ENCODE data around the gene AKAP6.

The AKAP6 gene

GRCh38 chr14:32413967-32414640 lies 85.0 kb downstream of the AKAP6 start:
- no peak for DNase-seq

- no peak for DNase-seq
Measured at GRCh38 chr14:32414808-32415255, 85.7 kb downstream of the AKAP6 start.

- no peak for DNase-seq
Measured at GRCh38 chr14:32417956-32418552, 89.0 kb downstream of the AKAP6 start.

DNA sequence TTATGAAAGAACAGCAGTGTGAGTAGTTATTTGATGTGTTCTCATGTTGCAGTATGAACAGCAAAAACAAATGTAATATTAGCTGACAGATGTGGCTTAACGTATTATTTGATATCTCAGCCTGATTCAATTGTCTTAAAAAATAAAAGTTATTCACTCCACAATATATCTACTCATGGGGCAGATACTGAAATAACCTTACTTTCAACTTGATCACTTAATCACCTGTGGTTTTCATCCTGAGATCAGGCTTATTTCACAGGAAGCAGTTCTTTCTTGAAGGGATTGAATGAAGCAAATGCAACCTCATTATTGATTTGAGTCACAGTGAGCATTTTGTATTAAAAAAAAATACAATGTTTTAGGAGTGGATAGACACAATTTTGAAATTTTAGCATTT lies 90.3 kb downstream of the AKAP6 start:
- DNase-seq, result no peak

DNA sequence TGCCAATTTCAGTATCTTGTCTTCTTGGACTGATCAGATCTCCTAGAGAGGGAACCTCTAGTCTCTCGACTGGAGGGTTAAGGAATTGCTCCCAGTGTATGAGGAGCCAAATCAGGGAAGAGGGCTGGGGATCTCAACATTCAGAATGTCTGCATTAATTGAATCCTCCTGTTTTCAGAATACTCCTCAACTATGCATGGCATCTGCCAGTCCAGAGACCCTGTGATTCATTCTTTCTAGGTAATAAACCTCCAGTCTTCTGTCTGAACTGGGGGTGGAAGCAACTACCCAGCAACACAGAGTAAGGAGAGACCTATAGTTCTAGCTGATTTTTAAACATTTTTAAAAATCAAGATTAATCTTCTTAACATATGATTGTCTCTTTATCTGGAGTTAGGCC lies 92.7 kb downstream of the AKAP6 start:
- DNase-seq, result no peak

DNA sequence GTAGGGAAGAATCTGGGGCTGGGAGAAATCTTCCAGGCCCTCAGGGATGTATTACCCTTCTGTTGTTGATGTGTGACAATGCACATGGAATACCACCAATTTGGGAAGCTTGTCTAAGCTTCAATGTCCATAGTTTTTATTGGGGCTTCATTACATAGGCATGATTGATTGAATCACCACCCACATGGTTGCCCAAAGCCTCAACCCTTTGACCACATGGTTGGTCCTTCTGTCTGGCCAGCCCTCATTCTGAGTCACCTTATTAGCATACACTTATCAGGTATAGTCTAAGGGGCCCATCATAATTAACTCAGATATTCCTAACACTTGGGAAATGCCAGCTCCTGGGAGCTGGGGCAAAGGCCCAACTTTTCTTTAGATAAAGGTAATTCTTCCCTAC lies 93.3 kb downstream of the AKAP6 start:
- no peak for DNase-seq

DNA sequence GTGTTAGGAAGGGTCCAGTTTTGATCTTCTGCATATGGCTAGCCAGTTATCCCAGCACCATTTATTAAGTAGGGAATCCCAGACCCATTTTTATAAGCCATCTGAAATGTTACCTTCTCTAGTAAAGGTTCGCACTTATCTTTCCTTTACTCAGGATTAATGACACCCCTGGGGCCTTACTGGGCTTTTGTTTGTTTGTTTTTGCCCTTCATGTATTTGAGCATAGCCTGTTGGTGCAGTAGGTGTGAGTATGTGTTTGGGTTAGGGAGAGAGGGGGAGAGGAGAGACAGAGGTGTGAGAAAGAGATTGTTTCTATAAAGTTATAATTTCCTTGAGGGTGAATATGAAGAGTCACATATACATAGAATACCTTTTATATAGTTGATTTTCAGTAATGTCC lies 96.9 kb downstream of the AKAP6 start:
- no peak for DNase-seq

DNA sequence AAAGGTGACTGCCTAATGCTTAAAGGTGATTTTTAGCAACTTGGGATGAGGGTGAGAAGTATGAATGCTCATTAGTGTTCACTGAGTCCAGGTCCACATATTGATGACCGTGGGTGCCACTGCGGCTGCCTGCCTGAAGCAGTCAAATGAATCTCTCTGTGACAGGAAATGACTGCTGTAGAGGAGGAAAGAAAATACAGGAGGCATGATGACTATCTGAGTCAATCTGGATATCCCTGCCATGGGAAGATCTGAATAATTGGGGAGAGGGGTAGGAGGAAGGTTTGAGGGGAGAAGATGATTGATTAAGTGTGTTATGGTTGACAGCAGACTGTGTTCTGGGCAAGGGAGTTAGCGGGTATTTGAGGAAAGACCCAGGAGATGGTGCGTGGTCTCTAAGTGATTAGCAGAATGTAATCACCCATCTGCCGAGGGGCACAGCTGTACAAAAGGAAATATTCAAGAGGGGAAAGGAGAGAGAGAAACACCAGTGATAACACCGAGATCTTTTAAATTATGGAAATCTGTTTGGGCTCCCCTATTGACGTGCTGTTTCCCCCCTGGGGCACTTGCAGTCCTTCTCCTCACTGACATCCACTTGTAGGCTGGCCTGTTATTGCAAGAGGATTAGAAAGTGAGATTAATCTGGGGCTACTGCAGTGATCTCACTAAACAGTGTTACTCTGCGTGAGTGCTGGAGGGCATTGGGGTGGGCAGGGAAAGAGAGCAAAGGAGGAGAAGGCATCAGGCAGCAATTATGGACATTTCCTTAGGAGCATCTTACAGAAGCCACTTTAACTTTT lies 97.7 kb downstream of the AKAP6 start:
- no peak for DNase-seq

DNA sequence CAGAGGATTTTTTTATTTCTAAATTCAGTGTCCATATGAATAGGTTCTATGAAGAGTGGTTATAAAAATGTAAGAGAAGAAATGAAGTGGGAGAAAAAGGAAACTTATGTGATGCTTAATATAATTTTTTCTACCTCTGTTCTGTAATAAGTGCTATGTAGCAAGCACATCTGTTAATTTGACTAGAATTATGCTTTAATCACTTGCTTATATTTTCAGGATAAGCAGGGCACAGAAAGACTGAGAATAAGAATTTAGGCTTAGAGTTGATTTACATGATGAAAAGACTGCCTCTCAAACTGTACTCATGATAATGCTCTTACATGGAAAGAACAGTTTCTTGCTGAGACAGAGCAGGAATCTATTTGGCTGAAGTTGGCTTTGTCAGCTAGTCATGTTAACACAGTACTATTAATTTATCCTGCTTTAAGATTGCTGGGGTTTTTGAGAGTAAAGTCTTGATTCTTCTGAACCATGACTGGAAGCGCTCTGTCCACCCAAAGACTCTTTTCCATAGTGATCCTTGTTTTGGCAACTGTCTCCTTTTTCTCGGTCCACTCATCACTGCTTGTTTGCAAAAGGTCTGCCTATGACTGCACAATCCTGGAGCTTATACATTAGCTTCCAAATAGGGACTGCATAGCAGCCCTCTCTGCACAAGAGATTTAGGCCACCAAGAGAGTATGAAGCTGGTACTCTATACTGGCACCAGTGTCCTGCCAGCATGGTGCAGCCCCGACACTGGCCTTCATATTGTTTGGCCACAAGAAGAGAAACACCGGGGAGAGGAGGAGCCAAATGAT lies 98.8 kb downstream of the AKAP6 start:
- no peak for DNase-seq

DNA sequence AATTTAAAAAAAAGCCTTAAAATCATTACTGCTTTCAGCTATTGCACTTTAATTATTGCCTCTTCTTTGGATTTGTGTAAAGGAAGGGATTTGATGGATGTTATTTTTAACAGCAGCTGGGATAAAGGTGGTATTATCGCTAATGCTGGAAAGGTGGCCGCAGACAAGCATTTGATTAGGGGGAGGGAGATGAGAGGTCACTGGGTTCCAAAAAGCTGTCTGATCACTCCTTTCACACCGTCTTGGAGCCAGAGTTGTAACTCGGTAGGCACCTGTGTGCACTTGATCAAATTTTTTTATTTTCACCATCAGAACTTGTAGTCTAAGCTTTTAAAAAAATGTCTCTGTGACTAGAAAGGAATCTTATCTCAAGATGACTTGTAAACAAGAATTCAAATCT lies 99.8 kb downstream of the AKAP6 start:
- DNase-seq, result no peak

- no peak for DNase-seq
Measured at GRCh38 chr14:32430326-32430725, 101.2 kb downstream of the AKAP6 start.

- no peak for DNase-seq
Measured at GRCh38 chr14:32432813-32433538, 103.9 kb downstream of the AKAP6 start.

DNA sequence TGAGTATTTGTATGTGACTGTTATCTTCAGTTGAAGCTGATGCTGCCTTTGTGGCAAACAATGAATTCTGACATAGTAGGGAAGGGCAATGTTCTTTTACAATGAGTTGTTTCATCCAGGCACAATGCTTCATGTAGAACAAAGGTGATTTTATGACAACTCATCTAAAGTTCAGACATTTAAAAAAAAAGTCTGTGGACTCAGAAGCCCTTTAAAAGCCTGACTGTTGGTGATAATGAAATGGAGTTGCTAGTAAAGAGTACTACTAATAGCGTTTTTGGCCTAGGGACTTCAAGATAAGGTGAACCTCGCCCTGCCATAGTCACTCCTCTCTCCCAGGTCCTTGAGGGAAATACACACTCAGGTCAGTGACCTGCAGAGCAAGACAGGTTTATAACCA lies 105.1 kb downstream of the AKAP6 start:
- no peak for DNase-seq

- DNase-seq, result no peak
Measured at GRCh38 chr14:32434880-32435279, 105.8 kb downstream of the AKAP6 start.

GRCh38 chr14:32435411-32435810 lies 106.3 kb downstream of the AKAP6 start:
- no peak for DNase-seq

GRCh38 chr14:32436993-32437392 lies 107.9 kb downstream of the AKAP6 start:
- DNase-seq, result no peak

DNA sequence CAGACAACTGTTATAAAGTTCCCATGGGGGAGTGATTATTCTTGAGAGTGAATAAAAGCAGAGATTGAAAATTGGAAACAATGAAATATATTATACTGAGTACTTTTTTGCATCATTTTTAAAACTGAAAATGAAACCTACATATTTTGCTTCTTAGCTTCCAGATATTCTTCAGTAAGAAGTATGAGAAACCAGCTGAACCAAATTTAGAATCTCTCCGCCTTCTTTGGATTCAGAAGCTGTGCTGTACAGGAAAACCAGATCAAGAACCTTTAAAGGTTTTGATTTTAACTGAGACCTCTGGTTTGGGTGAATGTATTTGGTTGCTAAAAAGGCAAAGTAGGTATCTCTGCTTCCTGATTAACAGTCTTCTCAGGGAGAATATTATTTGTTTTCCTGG lies 109.4 kb downstream of the AKAP6 start:
- DNase-seq, result no peak

GRCh38 chr14:32443890-32444661 lies 115.0 kb downstream of the AKAP6 start:
- DNase-seq, result no peak

DNA sequence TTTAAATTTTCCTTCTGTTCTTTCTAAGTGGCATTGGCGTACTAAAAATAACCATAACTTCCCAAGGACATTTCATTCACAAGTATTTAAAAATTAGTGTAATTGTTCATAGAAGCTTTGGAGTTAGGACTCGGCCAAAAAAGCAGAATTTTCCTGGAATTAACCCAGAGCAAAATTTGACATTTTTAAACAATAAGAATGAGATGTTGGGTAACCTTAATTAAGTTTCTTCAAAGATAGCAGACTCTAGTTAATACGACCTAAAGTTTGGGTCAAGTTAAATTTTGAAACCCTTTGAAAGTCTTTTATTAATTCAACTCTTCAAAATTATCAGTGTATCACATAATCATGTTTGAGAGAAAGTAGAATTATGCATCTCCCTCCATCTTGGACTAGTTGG lies 118.3 kb downstream of the AKAP6 start:
- DNase-seq, result no peak

GRCh38 chr14:32449648-32450047 lies 120.5 kb downstream of the AKAP6 start:
- DNase-seq, result no peak

DNA sequence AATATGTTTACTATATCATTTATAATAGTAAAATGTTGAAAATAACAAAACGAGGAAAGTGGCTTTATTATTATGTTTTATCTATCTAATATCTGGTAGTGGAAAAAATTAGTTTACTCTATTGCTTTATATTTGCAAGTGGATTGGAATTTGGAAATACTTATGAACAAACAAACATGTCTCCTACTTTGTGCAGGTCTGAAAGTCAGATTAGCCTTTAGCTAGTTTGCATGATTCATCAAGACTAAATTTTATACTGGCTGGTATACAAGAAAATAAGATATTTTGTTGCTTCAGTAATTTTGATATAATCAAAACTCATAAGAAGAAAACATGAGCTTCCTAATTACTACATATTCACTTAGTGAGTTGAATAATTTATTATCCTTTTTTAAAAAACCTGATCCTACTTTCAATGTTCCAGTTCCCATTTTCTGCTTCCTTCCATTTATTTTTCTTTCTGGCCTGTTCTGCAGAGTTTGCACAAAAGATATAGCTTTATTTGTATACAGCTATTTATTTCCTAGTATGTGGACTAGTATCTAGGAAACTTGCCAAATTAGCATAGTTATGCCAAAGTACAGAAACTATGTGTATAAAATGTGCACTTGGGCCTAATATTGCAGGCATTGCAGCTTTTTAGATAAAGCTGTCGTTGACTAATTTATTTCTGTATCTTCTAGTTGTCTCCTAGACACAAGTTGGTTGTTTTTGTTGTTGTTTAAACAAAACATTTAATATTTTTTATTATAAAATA lies 122.0 kb downstream of the AKAP6 start:
- no peak for DNase-seq
